ENCODE data around the gene ANKHD1. TPM values are rescaled to one million over a fixed set of nuclear protein-coding genes. Genes with fewer than 3 reads are reported as not detected.

The ANKHD1 gene
- total RNA-seq, 6 experiments from 2014 or later: 35.4 to 49.7 (median 41.5) TPM

DNA sequence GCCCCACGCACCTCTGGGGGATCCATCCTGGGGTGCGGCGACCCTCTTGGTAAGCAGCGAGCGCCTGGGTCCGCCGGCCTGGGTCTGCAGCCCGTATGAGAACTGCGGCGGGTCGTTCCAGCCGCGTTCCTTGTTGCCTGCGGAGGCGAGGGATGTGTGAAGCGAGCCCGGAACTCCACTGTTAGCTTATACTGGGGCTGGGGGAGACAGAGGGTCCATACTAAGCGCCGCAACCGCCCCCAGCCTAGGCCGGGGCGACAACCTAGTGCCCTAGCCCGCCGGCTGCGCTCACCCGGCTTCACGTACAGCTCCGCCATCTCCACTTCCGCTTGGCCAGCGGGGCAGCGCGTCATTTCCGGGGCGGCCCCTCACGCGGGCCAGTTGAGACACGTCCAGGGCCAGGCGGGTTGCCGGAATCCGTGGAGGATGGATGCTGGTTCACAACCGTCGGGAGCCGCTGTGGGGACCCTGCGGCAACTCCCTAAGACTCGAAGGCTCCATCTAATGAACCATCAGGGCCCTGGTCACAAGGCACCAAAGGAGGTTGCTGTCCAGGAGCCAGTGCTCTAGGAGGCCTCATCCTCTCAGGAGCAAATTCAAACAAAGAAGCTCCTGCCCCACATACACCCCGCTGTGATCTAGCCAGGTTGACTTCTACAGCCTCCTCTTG, 155.6 kb downstream of the ANKHD1 start, which contains the start of gene SRA1:
Gene SRA1 (minus strand): TSS at position 338 of the 670 bp plus-strand sequence. CDS start 21 bp downstream, at position 317.
- DNase-seq: peak; percentile 87
- peaks cover 2% of the 10 kb centered on the region; the same call in 1 of the 2 replicates for H3K27me3 Mint-ChIP-seq (ENCODE audit: insufficient read depth)
- peaks cover 50% of the 10 kb centered on the region for H3K4me1 Mint-ChIP-seq (ENCODE audit: low read depth)
- peak within 1 kb of the TSS; percentile 86 for H3K27ac Mint-ChIP-seq
- 0 out of 2 replicates have a peak, but pooled peaks have one; percentile 21 for TF ChIP-seq CTCF (IDR thresholded peaks at IDR 0.05)
- peaks cover 36% of the 10 kb centered on the region for H3K36me3 Mint-ChIP-seq (ENCODE audit: low read depth)
- peak within 1 kb of the TSS; percentile 95 for H3K4me3 Mint-ChIP-seq
- H3K9me3 Mint-ChIP-seq: no peaks in the 10 kb centered on the region

DNA sequence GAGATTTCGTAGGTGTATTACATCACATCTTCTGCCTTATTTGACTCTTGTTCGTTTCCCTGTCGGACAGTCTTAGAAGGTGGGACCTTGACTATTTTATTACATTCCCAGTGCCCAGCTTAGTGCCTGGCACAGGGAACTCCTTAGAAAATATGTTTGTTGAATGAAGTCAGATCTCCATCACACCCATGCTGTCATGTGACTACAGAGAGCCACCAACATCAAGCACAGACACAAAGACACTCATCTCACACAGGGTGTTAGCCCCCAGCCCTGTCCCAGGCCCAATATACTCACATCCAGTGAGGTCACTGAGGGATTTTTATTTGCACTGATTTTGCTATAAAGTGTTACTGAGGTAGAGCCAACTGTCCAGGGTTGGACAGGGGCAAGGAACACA, 156.3 kb downstream of the ANKHD1 start:
- no peak for DNase-seq
- Mint-ChIP-seq H3K27ac (peak overlapping the region; percentile 86), H3K4me3 (peak overlapping the region; percentile 95), H3K4me1 (ENCODE audit: low read depth) (peaks cover 47% of the 10 kb centered on the region), H3K9me3 (no peaks in the 10 kb centered on the region), H3K27me3 (ENCODE audit: insufficient read depth) (peaks cover 2% of the 10 kb centered on the region; the same call in 1 of the 2 replicates), H3K36me3 (ENCODE audit: low read depth) (peaks cover 34% of the 10 kb centered on the region)
- TF ChIP-seq CTCF (IDR thresholded peaks at IDR 0.05): no peak

DNA sequence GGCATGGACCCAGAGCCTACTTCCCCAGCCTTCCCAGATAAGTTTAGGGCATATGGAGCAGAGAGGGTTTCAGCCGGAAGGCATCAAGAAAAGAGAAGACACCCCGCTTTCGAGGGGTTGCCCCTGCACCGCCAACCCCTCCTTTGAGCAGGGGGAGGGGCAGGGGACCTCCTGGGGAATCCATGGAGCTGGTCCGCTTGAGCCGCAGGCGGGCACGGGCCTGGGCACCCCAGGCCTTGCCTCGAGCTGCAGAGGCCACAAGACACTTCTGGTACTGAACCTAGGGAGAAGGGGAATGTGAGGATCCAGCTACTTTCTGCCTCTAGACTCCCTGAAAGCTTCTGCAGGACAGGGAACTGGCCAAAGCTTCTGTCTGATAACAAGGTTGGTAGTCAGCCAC, 156.9 kb downstream of the ANKHD1 start:
- Mint-ChIP-seq H3K9me3 (no peaks in the 10 kb centered on the region), H3K4me1 (ENCODE audit: low read depth) (peaks cover 47% of the 10 kb centered on the region), H3K4me3 (no peak overlapping the region), H3K27ac (peak overlapping the region; percentile 86; the same call in 1 of the 2 replicates), H3K27me3 (ENCODE audit: insufficient read depth) (peaks cover 2% of the 10 kb centered on the region; the same call in 1 of the 2 replicates), H3K36me3 (ENCODE audit: low read depth) (peaks cover 28% of the 10 kb centered on the region)
- DNase-seq: no peak
- no peak for TF ChIP-seq CTCF (IDR thresholded peaks at IDR 0.05)

GRCh38 chr5:140560227-140560626, 158.6 kb downstream of the ANKHD1 start:
- TF ChIP-seq CTCF (IDR thresholded peaks at IDR 0.05): peak; percentile 10; the same call in 1 of the 2 replicates
- H3K4me1 Mint-ChIP-seq (ENCODE audit: low read depth): peaks cover 36% of the 10 kb centered on the region
- no peaks in the 10 kb centered on the region; the same call in 1 of the 2 replicates for H3K27me3 Mint-ChIP-seq (ENCODE audit: insufficient read depth)
- DNase-seq: no peak
- peaks cover 20% of the 10 kb centered on the region for H3K36me3 Mint-ChIP-seq (ENCODE audit: low read depth)
- H3K4me3 Mint-ChIP-seq: no peak overlapping the region
- no peak overlapping the region for H3K27ac Mint-ChIP-seq
- no peaks in the 10 kb centered on the region for H3K9me3 Mint-ChIP-seq

DNA sequence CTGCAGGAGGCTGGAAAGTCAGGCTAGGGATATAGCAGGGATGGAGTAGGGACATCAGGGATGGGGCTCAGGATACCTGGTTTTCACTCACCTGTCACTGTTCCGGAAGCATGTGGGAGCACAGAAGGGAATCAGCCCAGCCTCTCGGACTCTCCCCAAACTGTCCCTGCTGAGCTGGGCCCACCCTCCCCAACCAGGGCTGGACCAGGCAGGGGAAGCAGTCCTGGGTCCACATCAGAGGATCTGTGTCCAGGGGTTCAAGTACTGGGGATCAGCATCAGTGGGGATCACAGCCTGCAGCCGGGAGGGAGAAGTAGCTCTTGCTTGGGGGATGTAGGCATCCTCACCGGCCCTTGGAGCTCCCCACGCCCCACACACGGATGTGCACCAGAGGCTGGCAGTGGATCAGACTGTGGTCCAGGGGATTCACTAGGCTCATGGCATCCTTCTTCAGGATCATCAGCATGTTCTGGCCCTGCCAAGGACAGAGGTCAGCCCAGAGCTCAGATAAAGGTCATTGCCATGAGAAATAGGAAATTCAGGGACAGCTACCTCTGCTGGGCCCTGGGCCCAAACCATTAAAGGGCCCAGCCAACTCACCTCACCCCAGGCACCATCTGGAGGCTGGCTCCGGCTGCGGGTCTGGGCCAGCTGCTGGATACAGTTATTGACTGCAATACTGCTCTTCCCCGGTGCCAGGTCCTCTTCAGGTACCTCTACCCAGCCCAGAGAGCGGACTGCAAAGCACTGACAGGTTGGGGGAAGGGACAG, 160.3 kb downstream of the ANKHD1 start:
- TF ChIP-seq CTCF (IDR thresholded peaks at IDR 0.05): no peak
- no peaks in the 10 kb centered on the region; the same call in 1 of the 2 replicates for H3K27me3 Mint-ChIP-seq (ENCODE audit: insufficient read depth)
- H3K9me3 Mint-ChIP-seq: no peaks in the 10 kb centered on the region
- peaks cover 31% of the 10 kb centered on the region for H3K4me1 Mint-ChIP-seq (ENCODE audit: low read depth)
- peaks cover 10% of the 10 kb centered on the region for H3K36me3 Mint-ChIP-seq (ENCODE audit: low read depth)
- H3K4me3 Mint-ChIP-seq: no peak overlapping the region
- no peak overlapping the region for H3K27ac Mint-ChIP-seq
- no peak for DNase-seq
